ENCODE results near the gene PDCD2L. TPM values are rescaled to one million over a fixed set of nuclear protein-coding genes. Genes with fewer than 3 reads are reported as not detected.

PDCD2L gene
- total RNA-seq, 1 experiment from 2014 or later: 43.3 TPM

- H3K9me3 Mint-ChIP-seq: no peaks in the 10 kb centered on the region
- Histone ChIP-seq H3K18ac (ENCODE audit: insufficient read length, low read depth, low read length) (no peak overlapping the region), H4K91ac (ENCODE audit: insufficient read length, low read depth, low read length) (no peak overlapping the region), H3T11ph (ENCODE audit: low read length) (no peak overlapping the region), H2BK120ac (ENCODE audit: low read depth, low read length, poor library complexity, severe bottlenecking) (no peak overlapping the region), H4K5ac (ENCODE audit: insufficient read length, low read depth, low read length) (no peak overlapping the region), H2BK5ac (ENCODE audit: insufficient read length, low read length) (no peak overlapping the region), H4K8ac (replicated peaks; ENCODE audit: insufficient read length, low read depth, low read length) (no peak overlapping the region), H2AFZ (ENCODE audit: low read length) (no peak overlapping the region), H4K20me1 (ENCODE audit: control insufficient read depth, insufficient read depth, insufficient read length) (no peaks in the 10 kb centered on the region), H3K4me2 (ENCODE audit: insufficient read depth, insufficient read length, low read length) (no peak overlapping the region), H2AK5ac (ENCODE audit: insufficient read length, low read length) (no peak overlapping the region), H3K79me2 (ENCODE audit: insufficient read depth, low read length) (no peaks in the 10 kb centered on the region), H3K23me2 (ENCODE audit: insufficient read length, low read depth, low read length, poor library complexity, severe bottlenecking) (no peaks in the 10 kb centered on the region), H2BK20ac (ENCODE audit: low read depth, low read length, poor library complexity, severe bottlenecking) (no peak overlapping the region), H3K4me1 (ENCODE audit: insufficient read depth, low read length) (no peaks in the 10 kb centered on the region), H3K9me3 (ENCODE audit: control insufficient read depth, low read depth, low read length) (no peaks in the 10 kb centered on the region), H3K23ac (ENCODE audit: insufficient read length, low read depth, low read length) (no peak overlapping the region), H3K27me3 (ENCODE audit: insufficient read depth, low read length) (no peaks in the 10 kb centered on the region), H3K4ac (ENCODE audit: low read depth, low read length) (no peak overlapping the region), H2BK12ac (ENCODE audit: insufficient read length, low read depth, low read length) (no peak overlapping the region), H3K9ac (ENCODE audit: extremely low read depth, insufficient read length, low read length) (no peak overlapping the region), H2BK15ac (ENCODE audit: low read depth, low read length) (no peak overlapping the region), H3K27ac (ENCODE audit: insufficient read length, low read depth, low read length) (no peak overlapping the region), H3K14ac (ENCODE audit: insufficient read depth, low read length) (no peak overlapping the region), H3K56ac (ENCODE audit: insufficient read length, low read depth, low read length) (no peak overlapping the region), H3K79me1 (ENCODE audit: insufficient read depth, low read depth, low read length, poor library complexity, severe bottlenecking) (peaks cover 4% of the 10 kb centered on the region)
- no peak for DNase-seq
- H3K4me1 Mint-ChIP-seq: no peaks in the 10 kb centered on the region
- H3K36me3 Mint-ChIP-seq (ENCODE audit: insufficient read depth in 1 of 3, low read depth in 3 of 3): peaks cover 52 to 92% (median 83%) of the 10 kb centered on the region in 3 experiments
- no CpG with 5 or more reads among the region's 3 CpGs for WGBS (ENCODE audit: extremely low coverage, insufficient read length, low lambda C conversion rate)
- H3K27me3 Mint-ChIP-seq (ENCODE audit: low read depth): no peaks in the 10 kb centered on the region
- H3K27ac Mint-ChIP-seq: no peak overlapping the region
- H3K4me3 Mint-ChIP-seq: no peak overlapping the region; a peak in 1 of 5 replicates
- TF ChIP-seq CTCF (conservative IDR thresholded peaks at IDR 0.05): no peak
Measured at GRCh38 chr19:34448191-34448590, 44.0 kb downstream of the PDCD2L start.
